IMR-90 (cell line): ENCODE data around the gene MON2. TPM values are rescaled to one million over a fixed set of nuclear protein-coding genes. Genes with fewer than 3 reads are reported as not detected.

Source experiments
- ATAC-seq: fragments of 200-7000 bp; cut with Tn5 transposase; 2 replicates; pipeline ENCODE4 v1.9.1; 2020; ENCODE audit warnings: low read depth, mild to moderate bottlenecking, moderate library complexity
- BruUV-seq: library from RNA; stranded (reverse); fragments of 400-500 nt; replicated peaks from 2 replicates; lab custom pipeline; 2021; lab: Mats Ljungman, UMichigan
- CTCF ChIA-PET: fragments of 300-600 bp; formaldehyde crosslinking; extraction: SDS; loops from one replicate; lab custom pipeline; 2021; ENCODE audit warnings: antibody characterized with exemption; lab: Yijun Ruan, JAX
- POLR2A ChIA-PET: fragments of 300-600 bp; sonication (Branson Sonifier 250); formaldehyde crosslinking; loops from one replicate; lab custom pipeline; 2022; ENCODE audit warnings: antibody characterized with exemption; ENCODE audit not compliant: unreplicated experiment; lab: Charles Lee
- DNase-seq: peaks from one replicate; pipeline ENCODE4 v3.0.0; 2013
- H2AFZ ChIP-seq: replicated peaks from 2 replicates; pipeline ENCODE3; 2013; ENCODE audit warnings: low read length, mild to moderate bottlenecking; ENCODE audit not compliant: poor library complexity
- H2AK5ac ChIP-seq: 2 replicates; pipeline ENCODE4 v1.6.1; 2013; ENCODE audit warnings: low read depth, low read length, inconsistent platforms
- H2AK9ac ChIP-seq: replicated peaks from 2 replicates; pipeline ENCODE3; 2013; ENCODE audit warnings: mild to moderate bottlenecking, low read depth, low read length, moderate library complexity; ENCODE audit not compliant: poor library complexity
- H2BK120ac ChIP-seq: 2 replicates; pipeline ENCODE4 v1.6.1; 2013; ENCODE audit warnings: low read depth, low read length, inconsistent platforms
- H2BK15ac ChIP-seq: 3 replicates; pipeline ENCODE4 v1.6.1; 2013; ENCODE audit warnings: low read depth, low read length, inconsistent platforms
- H2BK20ac ChIP-seq: 2 replicates; pipeline ENCODE4 v1.6.1; 2013; ENCODE audit warnings: low read depth, mild to moderate bottlenecking, inconsistent platforms, low read length, moderate library complexity
- H2BK5ac ChIP-seq: 2 replicates; pipeline ENCODE4 v1.6.1; 2013; ENCODE audit warnings: mild to moderate bottlenecking, low read depth, low read length, inconsistent platforms; ENCODE audit not compliant: poor library complexity, severe bottlenecking
- H3K14ac ChIP-seq: replicated peaks from 2 replicates; pipeline ENCODE4 v1.6.1; 2013; ENCODE audit warnings: low read depth, low read length, inconsistent platforms
- H3K18ac ChIP-seq: 2 replicates; pipeline ENCODE4 v1.6.1; 2013; ENCODE audit warnings: low read depth, low read length, control low read depth
- H3K23ac ChIP-seq: 2 replicates; pipeline ENCODE4 v1.6.1; 2013; ENCODE audit warnings: low read depth, low read length, inconsistent platforms
- H3K27ac ChIP-seq: 2 replicates; pipeline ENCODE4 v1.5.1; 2013; ENCODE audit warnings: mild to moderate bottlenecking, control low read depth, low read length; ENCODE audit not compliant: insufficient read depth
- H3K27me3 ChIP-seq: 2 replicates; pipeline ENCODE4 v1.6.1; 2013; ENCODE audit warnings: low read length; ENCODE audit not compliant: control insufficient read depth, insufficient read depth
- H3K36me3 ChIP-seq: 2 replicates; pipeline ENCODE4 v1.6.1; 2013; ENCODE audit warnings: low read length, mixed read lengths; ENCODE audit not compliant: control insufficient read depth, insufficient read depth
- H3K4ac ChIP-seq: 2 replicates; pipeline ENCODE4 v1.6.1; 2013; ENCODE audit warnings: low read depth, low read length, inconsistent platforms
- H3K4me1 ChIP-seq: 2 replicates; pipeline ENCODE4 v1.6.1; 2013; ENCODE audit warnings: low read length, mixed read lengths; ENCODE audit not compliant: control insufficient read depth, insufficient read depth
- H3K4me2 ChIP-seq: 2 replicates; pipeline ENCODE4 v1.6.1; 2013; ENCODE audit warnings: low read depth, mild to moderate bottlenecking, control low read depth, low read length, moderate library complexity
- H3K4me3 ChIP-seq: 2 replicates; pipeline ENCODE4 v1.5.1; 2013; ENCODE audit warnings: low read depth, mild to moderate bottlenecking, control low read depth, low read length, moderate library complexity; ENCODE audit not compliant: insufficient read depth
- H3K56ac ChIP-seq: 2 replicates; pipeline ENCODE4 v1.6.1; 2013; ENCODE audit warnings: low read length, inconsistent platforms; ENCODE audit not compliant: insufficient read depth; ENCODE audit errors: extremely low read depth
- H3K79me1 ChIP-seq, 2 experiments: 2 replicates each; pipeline ENCODE4 v1.6.1; 2013; ENCODE audit warnings: low read length in 2 of 2, inconsistent platforms in 1 of 2, low read depth in 1 of 2
- H3K9ac ChIP-seq: 2 replicates; pipeline ENCODE4 v1.6.1; 2013; ENCODE audit warnings: low read depth, low read length, control low read depth
- H3K9me1 ChIP-seq: 2 replicates; pipeline ENCODE4 v1.6.1; 2013; ENCODE audit warnings: low read length, inconsistent platforms; ENCODE audit not compliant: insufficient read depth
- H3K9me3 ChIP-seq: 2 replicates; pipeline ENCODE4 v1.6.1; 2013; ENCODE audit warnings: low read length; ENCODE audit not compliant: control insufficient read depth, insufficient read depth
- H4K20me1 ChIP-seq: 2 replicates; pipeline ENCODE4 v1.6.1; 2013; ENCODE audit warnings: low read length, inconsistent platforms; ENCODE audit not compliant: insufficient read depth
- H4K5ac ChIP-seq: 2 replicates; pipeline ENCODE4 v1.6.1; 2013; ENCODE audit warnings: mild to moderate bottlenecking, low read depth, low read length, control low read depth
- H4K8ac ChIP-seq, 2 experiments: 2 replicates each; pipeline ENCODE4 v1.6.1; 2013; ENCODE audit warnings: low read depth in 2 of 2, low read length in 2 of 2, control low read depth in 1 of 2, inconsistent platforms in 1 of 2
- H4K91ac ChIP-seq: 2 replicates; pipeline ENCODE4 v1.6.1; 2013; ENCODE audit warnings: low read depth, low read length, inconsistent platforms; ENCODE audit not compliant: insufficient read depth
- BHLHE40 ChIP-seq: fragments of 150-350 bp; IDR thresholded peaks from 2 replicates; pipeline ENCODE4 v1.6.1; 2016; ENCODE audit warnings: mild to moderate bottlenecking, low read depth, low read length
- CEBPB ChIP-seq: IDR thresholded peaks from 2 replicates; pipeline ENCODE4 v1.6.1; 2012; ENCODE audit warnings: low read depth, low read length, improper control_type of control experiment
- CHD1 ChIP-seq: IDR thresholded peaks from 2 replicates; pipeline ENCODE4 v1.6.1; 2012; ENCODE audit warnings: low read depth, low read length, improper control_type of control experiment
- ELK1 ChIP-seq: fragments of 150-350 bp; IDR thresholded peaks from 2 replicates; pipeline ENCODE4 v1.6.1; 2016; ENCODE audit warnings: low read depth, mild to moderate bottlenecking, low read length, moderate library complexity, borderline replicate concordance
- FOS ChIP-seq: fragments of 150-350 bp; IDR thresholded peaks from 2 replicates; pipeline ENCODE4 v1.6.1; 2016; ENCODE audit warnings: low read depth, low read length
- MAFK ChIP-seq: IDR thresholded peaks from 2 replicates; pipeline ENCODE4 v1.6.1; 2012; ENCODE audit warnings: low read depth, low read length, improper control_type of control experiment
- MAZ ChIP-seq: IDR thresholded peaks from 2 replicates; pipeline ENCODE4 v1.6.1; 2012; ENCODE audit warnings: low read depth, mild to moderate bottlenecking, low read length, improper control_type of control experiment, moderate library complexity, borderline replicate concordance
- MXI1 ChIP-seq: IDR thresholded peaks from 2 replicates; pipeline ENCODE4 v1.6.1; 2012; ENCODE audit warnings: low read depth, mild to moderate bottlenecking, low read length, moderate library complexity, borderline replicate concordance
- NFE2L2 ChIP-seq: fragments of 150-350 bp; IDR thresholded peaks from 2 replicates; pipeline ENCODE4 v1.6.1; 2016; ENCODE audit warnings: low read depth, mild to moderate bottlenecking, low read length
- POLR2A ChIP-seq: IDR thresholded peaks from 2 replicates; pipeline ENCODE4 v1.6.1; 2012; ENCODE audit warnings: mild to moderate bottlenecking, low read depth, low read length
- RAD21 ChIP-seq: IDR thresholded peaks from 2 replicates; pipeline ENCODE4 v1.6.1; 2012; ENCODE audit warnings: low read length, improper control_type of control experiment
- RCOR1 ChIP-seq: IDR thresholded peaks from 2 replicates; pipeline ENCODE4 v1.6.1; 2012; ENCODE audit warnings: mild to moderate bottlenecking, low read length, improper control_type of control experiment; ENCODE audit not compliant: insufficient replicate concordance
- RFX5 ChIP-seq: IDR thresholded peaks from 2 replicates; pipeline ENCODE4 v1.8.0; 2012; ENCODE audit warnings: low read depth, mild to moderate bottlenecking, low read length, moderate library complexity
- SMC3 ChIP-seq: fragments of 150-350 bp; IDR thresholded peaks from 2 replicates; pipeline ENCODE4 v1.6.1; 2016; ENCODE audit warnings: low read depth, mild to moderate bottlenecking, antibody characterized with exemption, low read length, moderate library complexity
- WGBS, 2 experiments: methylation state at CpG; one replicate each; pipeline versions ENCODE4 v1.1.5 to v1.1.7; 2013; ENCODE audit warnings: missing lambda C conversion rate in 2 of 2; ENCODE audit not compliant: insufficient read length in 1 of 2; ENCODE audit errors: extremely low coverage in 2 of 2; 5-methylcytosine and 5-hydroxymethylcytosine counted together
- dilution Hi-C: fragments of 300-500 bp; cut with HindIII; formaldehyde crosslinking; loops from one replicate; pipeline ENCODE4 v1.14.3; 2018; ENCODE audit warnings: low sequenced_read_pairs; ENCODE audit not compliant: unreplicated experiment
- in situ Hi-C: fragments of 300-500 bp; cut with MboI; formaldehyde crosslinking; loops from 3 replicates; pipeline ENCODE4 v1.14.3; 2019; ENCODE audit warnings: low sequenced_read_pairs, inconsistent platforms, mixed read lengths
- intact Hi-C: fragments of 100-400 bp; cut with micrococcal nuclease; formaldehyde crosslinking; loops from 2 replicates; pipeline ENCODE4 v1.10.0; 2022
- polyA plus RNA-seq, 3 experiments: library from polyadenylated mRNA; depleted of rRNA; stranded (reverse); fragments of >200 nt; gene quantifications; 2 replicates each; pipeline ENCODE4 v1.2.3, GENCODE V29; 2012; ENCODE audit warnings: low replicate concordance in 1 of 3
- total RNA-seq: library from RNA; depleted of rRNA; stranded (reverse); fragments of >200 nt; gene quantifications from 2 replicates; pipeline ENCODE4 v1.2.3, GENCODE V29; 2012
- TF ChIP-seq, protein P1 (sequence below): conservative IDR thresholded peaks from 2 replicates; pipeline ENCODE4 v1.5.1; 2012; ENCODE audit warnings: mild to moderate bottlenecking, low read depth, low read length, improper control_type of control experiment
- TF ChIP-seq, protein P2 (sequence below): fragments of 150-350 bp; IDR thresholded peaks from 2 replicates; pipeline ENCODE4 v1.6.1; 2017; ENCODE audit warnings: mild to moderate bottlenecking, antibody characterized with exemption, low read length, low read depth

Gene MON2
- total and polyA plus RNA-seq, 2 of the 4 experiments (the other 2 are of a cell fraction), result 13.2 to 39.3 TPM

- no peak overlapping the region for H3K23ac ChIP-seq
- in situ Hi-C loops (no loop called here), dilution Hi-C loops (no loop called here), intact Hi-C loops (loop anchor here (10.0 kb wide), 1 partner anchor 53 kb away; no protein-coding TSS in a partner anchor)
- H3K4me1 ChIP-seq, result peaks cover 2% of the 10 kb centered on the region; the same call in 1 of the 2 replicates
- DNase-seq, result no peak
- no peak overlapping the region for H2BK20ac ChIP-seq
- WGBS, 2 experiments, result 86% methylated on average over 1 of the region's 4 CpGs; no CpG with 5 or more reads in 1 of the 2 experiments
- H3K4ac ChIP-seq, result no peak overlapping the region
- no peak for ATAC-seq
- no peak overlapping the region for H3K56ac ChIP-seq
- H3K18ac ChIP-seq, result no peak overlapping the region
- no peak overlapping the region for H2BK15ac ChIP-seq
- no peak overlapping the region for H2BK120ac ChIP-seq
- peaks cover 2% of the 10 kb centered on the region for H3K36me3 ChIP-seq
- peaks cover 9% of the 10 kb centered on the region for H3K9me1 ChIP-seq
- H2AK9ac ChIP-seq, result no peak overlapping the region
- H2AK5ac ChIP-seq, result no peak overlapping the region
- H3K27ac ChIP-seq, result no peak overlapping the region
- peaks cover 10 to 50% of the 10 kb centered on the region in 2 experiments for H3K79me1 ChIP-seq
- no peak overlapping the region for H3K4me2 ChIP-seq
- no peak overlapping the region for H4K91ac ChIP-seq
- no peak overlapping the region for H2BK5ac ChIP-seq
- no TSS peak for BruUV-seq
- no peak overlapping the region for H4K8ac ChIP-seq
- H4K5ac ChIP-seq, result no peak overlapping the region
- ChIA-PET CTCF (interaction anchor here (1.5 kb wide), 1 partner anchor 10 kb away, joined by 4 read pairs; no protein-coding TSS in a partner anchor), POLR2A (no interaction called here)
- no peaks in the 10 kb centered on the region for H3K27me3 ChIP-seq
- no peak overlapping the region for H3K9ac ChIP-seq
- H3K4me3 ChIP-seq, result no peak overlapping the region
- TF ChIP-seq BHLHE40, result no peak
- TF ChIP-seq CEBPB, result no peak
- TF ChIP-seq CHD1, result no peak
- no peak for TF ChIP-seq FOS
- no peak for TF ChIP-seq MXI1
- TF ChIP-seq RAD21, result no peak
- TF ChIP-seq RCOR1, result no peak
- no peak for TF ChIP-seq POLR2A
- TF ChIP-seq, protein P1, sequence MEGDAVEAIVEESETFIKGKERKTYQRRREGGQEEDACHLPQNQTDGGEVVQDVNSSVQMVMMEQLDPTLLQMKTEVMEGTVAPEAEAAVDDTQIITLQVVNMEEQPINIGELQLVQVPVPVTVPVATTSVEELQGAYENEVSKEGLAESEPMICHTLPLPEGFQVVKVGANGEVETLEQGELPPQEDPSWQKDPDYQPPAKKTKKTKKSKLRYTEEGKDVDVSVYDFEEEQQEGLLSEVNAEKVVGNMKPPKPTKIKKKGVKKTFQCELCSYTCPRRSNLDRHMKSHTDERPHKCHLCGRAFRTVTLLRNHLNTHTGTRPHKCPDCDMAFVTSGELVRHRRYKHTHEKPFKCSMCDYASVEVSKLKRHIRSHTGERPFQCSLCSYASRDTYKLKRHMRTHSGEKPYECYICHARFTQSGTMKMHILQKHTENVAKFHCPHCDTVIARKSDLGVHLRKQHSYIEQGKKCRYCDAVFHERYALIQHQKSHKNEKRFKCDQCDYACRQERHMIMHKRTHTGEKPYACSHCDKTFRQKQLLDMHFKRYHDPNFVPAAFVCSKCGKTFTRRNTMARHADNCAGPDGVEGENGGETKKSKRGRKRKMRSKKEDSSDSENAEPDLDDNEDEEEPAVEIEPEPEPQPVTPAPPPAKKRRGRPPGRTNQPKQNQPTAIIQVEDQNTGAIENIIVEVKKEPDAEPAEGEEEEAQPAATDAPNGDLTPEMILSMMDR, result no peak
- no peak for TF ChIP-seq MAFK
- TF ChIP-seq ELK1, result no peak
- no peak for TF ChIP-seq MAZ
- TF ChIP-seq, protein P2, sequence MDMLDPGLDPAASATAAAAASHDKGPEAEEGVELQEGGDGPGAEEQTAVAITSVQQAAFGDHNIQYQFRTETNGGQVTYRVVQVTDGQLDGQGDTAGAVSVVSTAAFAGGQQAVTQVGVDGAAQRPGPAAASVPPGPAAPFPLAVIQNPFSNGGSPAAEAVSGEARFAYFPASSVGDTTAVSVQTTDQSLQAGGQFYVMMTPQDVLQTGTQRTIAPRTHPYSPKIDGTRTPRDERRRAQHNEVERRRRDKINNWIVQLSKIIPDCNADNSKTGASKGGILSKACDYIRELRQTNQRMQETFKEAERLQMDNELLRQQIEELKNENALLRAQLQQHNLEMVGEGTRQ, result no peak
- no peak for TF ChIP-seq NFE2L2
- TF ChIP-seq SMC3, result no peak
- TF ChIP-seq RFX5, result no peak
- no peak overlapping the region for H2AFZ ChIP-seq
- no peaks in the 10 kb centered on the region for H3K9me3 ChIP-seq
- no peak overlapping the region for H3K14ac ChIP-seq
- H4K20me1 ChIP-seq, result peaks cover 13% of the 10 kb centered on the region; the same call in 1 of the 2 replicates
Observed at GRCh38 chr12:62471734-62472133, 5.1 kb downstream of the MON2 start.
